ENCODE measurements around the gene SCCPDH. TPM values are rescaled to one million over a fixed set of nuclear protein-coding genes. Genes with fewer than 3 reads are reported as not detected.
"Not testable (repeated sequence)": the region's sequence is repeated elsewhere in the genome, so short reads cannot be mapped to it uniquely, and the experiment has no call there.

SCCPDH gene
- total and polyA plus RNA-seq, 2 of the 13 experiments (the other 11 are each of a cell fraction or from before 2014, with no cell fraction given): 36.7 to 62.3 TPM

DNA sequence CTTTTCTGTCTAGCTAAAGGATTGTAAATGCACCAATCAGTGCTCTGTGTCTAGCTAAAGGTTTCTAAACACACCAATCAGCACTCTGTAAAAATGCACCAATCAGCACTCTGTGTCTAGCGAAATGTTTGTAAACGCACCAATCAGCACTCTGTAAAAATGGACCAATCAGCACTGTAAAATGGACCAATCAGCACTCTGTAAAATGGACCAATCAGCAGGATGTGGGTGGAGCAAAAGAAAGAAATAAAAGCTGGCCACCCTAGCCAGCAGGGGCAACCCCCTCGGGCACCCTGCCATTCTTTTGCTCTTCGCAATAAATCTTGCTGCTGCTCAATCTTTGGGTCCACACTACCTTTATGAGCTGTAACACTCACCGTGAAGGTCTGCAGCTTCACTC lies 11.8 kb upstream of the SCCPDH start:
- BruUV-seq (replicated peaks); DNase-seq (ENCODE audit: low spot score); intact Hi-C loops (cut with micrococcal nuclease; ENCODE audit: unreplicated experiment): not testable (repeated sequence)

DNA sequence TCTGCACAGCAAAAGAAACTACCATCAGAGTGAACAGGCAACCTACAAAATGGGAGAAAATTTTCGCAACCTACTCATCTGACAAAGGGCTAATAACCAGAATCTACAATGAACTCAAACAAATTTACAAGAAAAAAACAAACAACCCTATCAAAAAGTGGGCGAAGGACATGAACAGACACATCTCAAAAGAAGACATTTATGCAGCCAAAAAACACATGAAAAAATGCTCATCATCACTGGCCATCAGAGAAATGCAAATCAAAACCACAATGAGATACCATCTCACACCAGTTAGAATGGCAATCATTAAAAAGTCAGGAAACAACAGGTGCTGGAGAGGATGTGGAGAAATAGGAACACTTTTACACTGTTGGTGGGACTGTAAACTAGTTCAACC lies 4.8 kb upstream of the SCCPDH start:
- H4K20me1 ChIP-seq (ENCODE audit: insufficient read depth, low read length); ATAC-seq; H3K9me3 ChIP-seq (ENCODE audit: low read length); H3K4me1 ChIP-seq (ENCODE audit: insufficient read depth, low read length); H3K4me3 ChIP-seq (replicated peaks in 1 of 3; ENCODE audit: insufficient read depth in 1 of 3, low read depth in 2 of 3, low read length in 3 of 3); H2AFZ ChIP-seq (ENCODE audit: low read length); DNase-seq (ENCODE audit: low spot score); BruUV-seq (replicated peaks); H3K4me2 ChIP-seq (ENCODE audit: low read depth, low read length); H3K27me3 ChIP-seq (ENCODE audit: control insufficient read depth in 1 of 2, insufficient read depth in 2 of 2, low read length in 2 of 2); H3K36me3 ChIP-seq (replicated peaks in 1 of 2; ENCODE audit: control insufficient read depth in 1 of 2, insufficient read depth in 2 of 2, low read length in 2 of 2); intact Hi-C loops (cut with micrococcal nuclease; ENCODE audit: unreplicated experiment); H3K27ac ChIP-seq (ENCODE audit: extremely low read length, insufficient read depth, low read length); FAIRE-seq; H3K79me2 ChIP-seq (ENCODE audit: insufficient read depth, low read length); H3K9ac ChIP-seq (ENCODE audit: insufficient read depth, low read depth, low read length); CTCF ChIA-PET (ENCODE audit: low intra/inter-chr PET ratio, low total read pairs); POLR2A ChIA-PET; in situ Hi-C loops (cut with HindIII; ENCODE audit: extremely low pct_ligation_motif_present, low pct_unique_long_range_greater_than_20kb): not testable (repeated sequence)
- 72% methylated on average over 2 of the region's 2 CpGs for WGBS (ENCODE audit: low lambda C conversion rate)

More for the DNA sequence above, 11.8 kb upstream of the SCCPDH start:
- H3K4me3 ChIP-seq (replicated peaks in 1 of 3; ENCODE audit: insufficient read depth in 1 of 3, low read depth in 2 of 3, low read length in 3 of 3); H3K4me2 ChIP-seq (ENCODE audit: low read depth, low read length); H3K36me3 ChIP-seq (replicated peaks in 1 of 2; ENCODE audit: control insufficient read depth in 1 of 2, insufficient read depth in 2 of 2, low read length in 2 of 2); in situ Hi-C loops (cut with HindIII; ENCODE audit: extremely low pct_ligation_motif_present, low pct_unique_long_range_greater_than_20kb); FAIRE-seq; ATAC-seq; H2AFZ ChIP-seq (ENCODE audit: low read length); H3K9ac ChIP-seq (ENCODE audit: insufficient read depth, low read depth, low read length); CTCF ChIA-PET (ENCODE audit: low intra/inter-chr PET ratio, low total read pairs); H3K79me2 ChIP-seq (ENCODE audit: insufficient read depth, low read length); H3K9me3 ChIP-seq (ENCODE audit: low read length); H3K27ac ChIP-seq (ENCODE audit: extremely low read length, insufficient read depth, low read length); H3K27me3 ChIP-seq (ENCODE audit: control insufficient read depth in 1 of 2, insufficient read depth in 2 of 2, low read length in 2 of 2); H4K20me1 ChIP-seq (ENCODE audit: insufficient read depth, low read length): not testable (repeated sequence)
- WGBS (ENCODE audit: low lambda C conversion rate): 93% methylated on average over 5 of the region's 5 CpGs
- POLR2A ChIA-PET: interaction anchor here (7.1 kb wide), 1 partner anchor 13 kb away, joined by 82 read pairs; the partner anchor contains the start of gene SCCPDH
- H3K4me1 ChIP-seq (ENCODE audit: insufficient read depth, low read length): peaks cover 52% of the 10 kb centered on the region
- TF ChIP-seq NFYB (CRISPR knock-in tag; IDR thresholded peaks at IDR 0.05) (peak; percentile 40), MAFK (conservative IDR thresholded peaks at IDR 0.05 in 1 of 2, IDR thresholded peaks at IDR 0.05 in 1 of 2; ENCODE audit: low read length in 2 of 2) (peak; percentile 29 to 30; a peak in 2 of 4 replicates), MAFF (IDR thresholded peaks at IDR 0.05; ENCODE audit: low read depth, low read length) (peak; percentile 29; the same call in 1 of the 2 replicates)

Data from HepG2 (cell line).